Lower leg skin (tissue), 3 donors: ENCODE results near the gene RPAP2.

Experiments used
- CTCF ChIP-seq, 3 donors: fragments of 450-650 bp; IDR thresholded peaks; one replicate each; pipeline ENCODE4 v1.5.1; 2016; ENCODE audit warnings: antibody characterized with exemption in 3 of 3, mild to moderate bottlenecking in 3 of 3, moderate library complexity in 2 of 3
- POLR2A ChIP-seq, 2 donors: fragments of 450-650 bp; IDR thresholded peaks; one replicate each; pipeline ENCODE4 v1.6.1; 2016 to 2017; ENCODE audit warnings: antibody characterized with exemption in 2 of 2, mild to moderate bottlenecking in 1 of 2, moderate library complexity in 1 of 2

DNA sequence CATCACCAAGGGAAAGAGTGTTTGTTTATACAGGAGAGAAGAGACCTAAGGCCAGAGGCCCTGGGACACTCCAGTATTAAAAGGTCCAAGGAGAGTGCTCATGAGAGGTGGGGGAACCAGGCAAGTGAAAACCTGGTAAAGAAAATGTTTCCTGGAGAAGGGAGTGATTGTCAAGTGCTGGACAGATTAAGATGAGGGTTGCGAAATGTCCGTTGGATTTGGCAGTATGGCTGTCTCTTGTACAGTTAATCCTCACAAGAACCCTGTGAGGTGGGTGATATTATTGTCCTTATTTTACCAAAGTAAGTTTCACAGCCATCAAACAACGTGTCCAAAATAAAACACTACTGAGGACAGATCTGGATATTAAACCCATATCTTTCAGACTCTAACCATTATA lies 44.2 kb downstream of the RPAP2 start:
- TF ChIP-seq POLR2A (IDR thresholded peaks at IDR 0.05) (no peak), CTCF (IDR thresholded peaks at IDR 0.05) (no peak)
